Stimulated activated CD4-positive, alpha-beta T cell treated with anti-CD3 and anti-CD28 coated beads, Interleukin-12 subunit alpha, Interleukin-12 subunit beta, amount 100 ng/mL, for 24 hours (primary cell): ENCODE measurements around the gene KRTAP20-2.

Experiments
- DNase-seq, 2 experiments: peaks; one replicate each; pipeline ENCODE4 v3.0.0-alpha.2; 2020; ENCODE audit warnings: low read depth in 2 of 2

Gene KRTAP20-2

DNA sequence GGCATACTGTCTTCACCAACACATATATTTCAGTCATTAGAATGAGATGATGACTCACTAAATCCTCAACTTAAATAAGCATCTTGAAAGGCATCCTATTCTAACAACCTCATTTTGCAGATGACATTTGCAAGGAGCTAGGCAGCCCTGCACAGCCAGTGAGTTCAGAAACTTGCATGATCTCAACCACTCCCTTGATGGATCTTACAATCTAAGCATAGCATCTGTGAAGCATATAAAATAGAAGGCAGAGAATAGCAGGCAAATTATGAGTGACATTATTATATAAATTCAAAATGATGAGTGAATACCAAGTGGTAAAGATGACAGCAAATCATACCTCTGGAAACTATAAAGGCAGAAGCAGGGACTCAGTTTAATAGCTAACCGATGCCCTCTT, 39.3 kb downstream of the KRTAP20-2 start:
- no peak for DNase-seq

- DNase-seq, result no peak
Measured at GRCh38 chr21:30676737-30677136, 41.7 kb downstream of the KRTAP20-2 start.

DNA sequence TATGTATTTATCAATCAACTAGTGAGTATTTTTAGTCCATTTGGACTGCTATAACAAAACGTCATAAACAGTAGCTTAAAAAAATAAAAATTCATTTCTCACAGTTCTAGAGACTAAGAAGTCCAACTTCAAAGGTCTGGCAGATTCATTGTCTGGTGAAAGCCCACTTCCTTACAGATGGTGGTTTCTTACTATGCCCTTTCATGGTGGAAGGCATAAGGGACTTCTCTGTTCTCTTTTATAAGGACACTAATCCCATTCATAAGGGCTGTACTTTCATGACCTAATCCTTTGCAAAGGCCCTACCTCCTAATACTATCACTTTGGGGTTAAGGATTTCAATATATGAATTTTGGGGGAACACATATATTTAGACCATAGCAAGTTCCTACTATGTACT, 45.6 kb downstream of the KRTAP20-2 start:
- DNase-seq, result no peak

GRCh38 chr21:30684506-30684905, 49.5 kb downstream of the KRTAP20-2 start:
- no peak for DNase-seq
